Measurements from ENCODE around the gene DPYSL5. TPM values are rescaled to one million over a fixed set of nuclear protein-coding genes. Genes with fewer than 3 reads are reported as not detected.
"Not testable (repeated sequence)": the region's sequence is repeated elsewhere in the genome, so short reads cannot be mapped to it uniquely, and the experiment has no call there.

DPYSL5 gene
- total RNA-seq, 8 experiments from 2014 or later, result 0.09 to 255 (median 90.7) TPM

GRCh38 chr2:26915316-26915715 lies 67.4 kb downstream of the DPYSL5 start:
- WGBS, 10 experiments, result 0 to 93% (median 80%) methylated on average over 1 to 4 of the region's 5 CpGs; no CpG with 5 or more reads in 3 of the 10 experiments
- peaks cover 45 to 46% of the 10 kb centered on the region in 2 donors for H3K4me1 ChIP-seq (replicated peaks in 1 of 2)
- in situ Hi-C loops (cut with MboI; ENCODE audit: low pct_unique_long_range_greater_than_20kb in 2 of 9, low sequenced_read_pairs in 9 of 9, unreplicated experiment in 9 of 9), result no loop called here
- H3K4me3 ChIP-seq, result no peak overlapping the region
- peak overlapping the region; percentile 72 to 79 for H3K27ac ChIP-seq
- no peak for ATAC-seq (replicated peaks in 6 of 8)

- in situ Hi-C loops (cut with MboI; ENCODE audit: low pct_unique_long_range_greater_than_20kb in 2 of 9, low sequenced_read_pairs in 9 of 9, unreplicated experiment in 9 of 9), result no loop called here
- H3K4me1 ChIP-seq (replicated peaks in 1 of 2), result peaks cover 45 to 46% of the 10 kb centered on the region in 2 donors
- ATAC-seq (replicated peaks in 6 of 8), result no peak
- WGBS, 10 experiments, result 27 to 100% (median 69%) methylated on average over 2 to 7 of the region's 7 CpGs; no CpG with 5 or more reads in 2 of the 10 experiments
- no peak overlapping the region for H3K4me3 ChIP-seq
- H3K27ac ChIP-seq, result no peak overlapping the region
Observed at GRCh38 chr2:26916128-26916692, 68.3 kb downstream of the DPYSL5 start.

GRCh38 chr2:26917135-26917836 lies 69.4 kb downstream of the DPYSL5 start:
- ATAC-seq (replicated peaks in 6 of 8), result no peak
- H3K27ac ChIP-seq, result no peak overlapping the region
- H3K4me3 ChIP-seq, result no peak overlapping the region
- 39 to 88% (median 60%) methylated on average over 1 to 4 of the region's 5 CpGs; no CpG with 5 or more reads in 2 of the 10 experiments for WGBS, 10 experiments
- peaks cover 36 to 37% of the 10 kb centered on the region in 2 donors for H3K4me1 ChIP-seq (replicated peaks in 1 of 2)
- in situ Hi-C loops (cut with MboI; ENCODE audit: low pct_unique_long_range_greater_than_20kb in 2 of 9, low sequenced_read_pairs in 9 of 9, unreplicated experiment in 9 of 9), result no loop called here

- no peak for ATAC-seq (replicated peaks in 6 of 8)
- WGBS, 10 experiments, result 17 to 100% (median 80%) methylated on average over 1 to 4 of the region's 5 CpGs; no CpG with 5 or more reads in 1 of the 10 experiments
- Histone ChIP-seq H3K4me3 (no peak overlapping the region), H3K4me1 (replicated peaks in 1 of 2) (peaks cover 0 to 15% of the 10 kb centered on the region in 2 donors), H3K27ac (no peak overlapping the region)
- in situ Hi-C loops (cut with MboI; ENCODE audit: low pct_unique_long_range_greater_than_20kb in 2 of 9, low sequenced_read_pairs in 9 of 9, unreplicated experiment in 9 of 9), result no loop called here
Observed at GRCh38 chr2:26921323-26921722, 73.4 kb downstream of the DPYSL5 start.

- Histone ChIP-seq H3K27ac (no peak overlapping the region), H3K4me3 (no peak overlapping the region), H3K4me1 (replicated peaks in 1 of 2) (peaks cover 0 to 15% of the 10 kb centered on the region in 2 donors)
- peak; percentile 72 to 98 (median 93) for ATAC-seq (replicated peaks in 6 of 8)
- WGBS, 10 experiments, result 0 to 41% (median 23%) methylated on average over 2 to 8 of the region's 8 CpGs; no CpG with 5 or more reads in 1 of the 10 experiments
- in situ Hi-C loops (cut with MboI; ENCODE audit: low pct_unique_long_range_greater_than_20kb in 2 of 9, low sequenced_read_pairs in 9 of 9, unreplicated experiment in 9 of 9), result no loop called here
Observed at GRCh38 chr2:26922405-26923188, 74.7 kb downstream of the DPYSL5 start.

GRCh38 chr2:26923189-26923466 lies 75.2 kb downstream of the DPYSL5 start:
- H3K4me1 ChIP-seq (replicated peaks in 1 of 2), result peaks cover 0 to 14% of the 10 kb centered on the region in 2 donors
- ATAC-seq (replicated peaks in 6 of 8); in situ Hi-C loops (cut with MboI; ENCODE audit: low pct_unique_long_range_greater_than_20kb in 2 of 9, low sequenced_read_pairs in 9 of 9, unreplicated experiment in 9 of 9); H3K27ac ChIP-seq; H3K4me3 ChIP-seq: not testable (repeated sequence)
- 86% methylated on average over 1 of the region's 1 CpG; no CpG with 5 or more reads in 9 of the 10 experiments for WGBS, 10 experiments

GRCh38 chr2:26924731-26925099 lies 76.8 kb downstream of the DPYSL5 start:
- Histone ChIP-seq H3K4me3 (no peak overlapping the region), H3K4me1 (replicated peaks in 1 of 2) (peaks cover 0 to 12% of the 10 kb centered on the region in 2 donors), H3K27ac (no peak overlapping the region)
- WGBS, 10 experiments, result 40 to 100% (median 83%) methylated on average over 1 to 7 of the region's 14 CpGs; no CpG with 5 or more reads in 5 of the 10 experiments
- no peak for ATAC-seq (replicated peaks in 6 of 8)
- in situ Hi-C loops (cut with MboI; ENCODE audit: low pct_unique_long_range_greater_than_20kb in 2 of 9, low sequenced_read_pairs in 9 of 9, unreplicated experiment in 9 of 9), result loop anchor here in 4 of 9 experiments (25.0 kb wide), 1 partner anchor 87 kb away; the partner anchor contains the start of gene DPYSL5 (in 4 of the 4)

GRCh38 chr2:26925100-26925791 lies 77.3 kb downstream of the DPYSL5 start:
- 0 to 80% (median 27%) methylated on average over 1 to 5 of the region's 9 CpGs; no CpG with 5 or more reads in 1 of the 10 experiments for WGBS, 10 experiments
- no peak overlapping the region for H3K27ac ChIP-seq

GRCh38 chr2:26927221-26927620 lies 79.3 kb downstream of the DPYSL5 start:
- Histone ChIP-seq H3K4me3 (no peak overlapping the region), H3K27ac (no peak overlapping the region), H3K4me1 (replicated peaks in 1 of 2) (peaks cover 0 to 12% of the 10 kb centered on the region in 2 donors)
- ATAC-seq (replicated peaks in 6 of 8), result no peak
- in situ Hi-C loops (cut with MboI; ENCODE audit: low pct_unique_long_range_greater_than_20kb in 2 of 9, low sequenced_read_pairs in 9 of 9, unreplicated experiment in 9 of 9), result loop anchor here in 4 of 9 experiments (25.0 kb wide), 1 partner anchor 90 kb away; the partner anchor contains the start of gene DPYSL5 (in 4 of the 4)
- 29 to 100% (median 79%) methylated on average over 1 to 6 of the region's 9 CpGs; no CpG with 5 or more reads in 4 of the 10 experiments for WGBS, 10 experiments

More at GRCh38 chr2:26925100-26925791, 77.3 kb downstream of the DPYSL5 start:
- Histone ChIP-seq H3K4me1 (replicated peaks in 1 of 2) (peaks cover 0 to 12% of the 10 kb centered on the region in 2 donors), H3K4me3 (no peak overlapping the region)
- in situ Hi-C loops (cut with MboI; ENCODE audit: low pct_unique_long_range_greater_than_20kb in 2 of 9, low sequenced_read_pairs in 9 of 9, unreplicated experiment in 9 of 9), result loop anchor here in 4 of 9 experiments (25.0 kb wide), 1 partner anchor 88 kb away; the partner anchor contains the start of gene DPYSL5 (in 4 of the 4)
- peak in 4 of 8 experiments; percentile 17 to 69 (median 49) for ATAC-seq (replicated peaks in 6 of 8)

GRCh38 chr2:26932974-26933373 lies 85.0 kb downstream of the DPYSL5 start:
- in situ Hi-C loops (cut with MboI; ENCODE audit: low pct_unique_long_range_greater_than_20kb in 2 of 9, low sequenced_read_pairs in 9 of 9, unreplicated experiment in 9 of 9), result loop anchor here in 5 of 9 experiments (10.0 to 25.0 kb wide), 2 partner anchors 88 to 96 kb away; partner anchors contain the start of gene DPYSL5 (in 5 of the 5)
- WGBS, 10 experiments, result 42 to 96% (median 84%) methylated on average over 3 to 9 of the region's 11 CpGs; no CpG with 5 or more reads in 4 of the 10 experiments
- H3K4me1 ChIP-seq (replicated peaks in 1 of 2), result no peaks in the 10 kb centered on the region
- no peak for ATAC-seq (replicated peaks in 6 of 8)
- H3K4me3 ChIP-seq, result no peak overlapping the region
- H3K27ac ChIP-seq, result no peak overlapping the region

GRCh38 chr2:26933431-26934334 lies 85.8 kb downstream of the DPYSL5 start:
- Histone ChIP-seq H3K27ac (no peak overlapping the region), H3K4me1 (replicated peaks in 1 of 2) (no peaks in the 10 kb centered on the region), H3K4me3 (no peak overlapping the region)
- in situ Hi-C loops (cut with MboI; ENCODE audit: low pct_unique_long_range_greater_than_20kb in 2 of 9, low sequenced_read_pairs in 9 of 9, unreplicated experiment in 9 of 9), result loop anchor here in 5 of 9 experiments (10.0 to 25.0 kb wide), 2 partner anchors 89 to 96 kb away; partner anchors contain the start of gene DPYSL5 (in 5 of the 5)
- 44 to 100% (median 89%) methylated on average over 2 to 12 of the region's 16 CpGs; no CpG with 5 or more reads in 5 of the 10 experiments for WGBS, 10 experiments
- no peak for ATAC-seq (replicated peaks in 6 of 8)
